ENCODE measurements around the gene SLC34A2. TPM values are rescaled to one million over a fixed set of nuclear protein-coding genes. Genes with fewer than 3 reads are reported as not detected.

The SLC34A2 gene
- total RNA-seq, 1 donor, result not detected

DNA sequence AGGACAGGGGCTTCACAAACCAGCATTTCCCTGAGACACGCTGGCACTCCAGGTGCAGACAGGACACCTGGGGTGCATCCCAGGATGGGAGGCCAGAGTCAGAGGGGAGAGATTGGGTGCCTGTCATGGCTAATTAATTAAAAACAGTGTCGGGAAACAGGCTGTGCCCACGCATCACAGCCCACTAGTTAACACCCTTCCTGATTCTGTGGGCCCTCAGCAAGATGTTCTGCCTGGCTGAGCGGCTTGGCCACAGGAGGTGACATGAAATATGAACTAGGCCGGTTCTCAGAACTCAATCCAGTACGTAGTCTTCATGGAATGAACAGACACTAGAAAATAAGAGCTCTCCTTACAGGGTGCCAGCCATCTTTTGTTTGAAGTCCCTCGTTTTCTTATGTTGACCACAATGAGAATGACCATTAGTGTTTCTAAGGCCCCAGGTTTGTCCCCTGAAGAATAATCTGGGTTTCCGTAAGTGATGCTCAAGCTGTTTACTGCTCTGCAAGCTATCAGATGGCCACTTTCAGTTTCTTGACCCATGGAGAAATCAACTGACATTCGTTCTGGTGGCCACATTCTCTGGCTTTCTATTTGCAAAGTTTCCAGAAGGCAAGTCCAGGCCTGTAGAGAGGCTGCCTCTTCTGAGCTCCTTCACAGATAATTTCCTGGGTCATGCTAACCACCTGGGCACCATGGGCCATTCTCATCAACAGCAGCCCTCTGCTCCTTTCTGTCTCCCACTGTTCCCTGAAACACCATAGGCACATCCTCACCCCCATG lies 72.3 kb downstream of the SLC34A2 start:
- Histone ChIP-seq H3K36me3 (ENCODE audit: insufficient read depth, low read length) (no peaks in the 10 kb centered on the region), H3K27me3 (ENCODE audit: insufficient read depth, low read length) (no peaks in the 10 kb centered on the region), H3K4me3 (ENCODE audit: insufficient read depth, low read length) (no peak overlapping the region), H4K20me1 (ENCODE audit: insufficient read depth, low read length) (no peaks in the 10 kb centered on the region), H2AFZ (ENCODE audit: low read length) (no peak overlapping the region), H3K27ac (ENCODE audit: low read depth, low read length) (no peak overlapping the region), H3K79me2 (ENCODE audit: insufficient read depth, low read length) (no peaks in the 10 kb centered on the region), H3K4me2 (ENCODE audit: insufficient read depth, low read length) (no peak overlapping the region), H3K4me1 (ENCODE audit: insufficient read depth, low read length) (no peaks in the 10 kb centered on the region), H3K9me3 (ENCODE audit: low read depth, low read length) (no peaks in the 10 kb centered on the region)
- TF ChIP-seq, protein P1, sequence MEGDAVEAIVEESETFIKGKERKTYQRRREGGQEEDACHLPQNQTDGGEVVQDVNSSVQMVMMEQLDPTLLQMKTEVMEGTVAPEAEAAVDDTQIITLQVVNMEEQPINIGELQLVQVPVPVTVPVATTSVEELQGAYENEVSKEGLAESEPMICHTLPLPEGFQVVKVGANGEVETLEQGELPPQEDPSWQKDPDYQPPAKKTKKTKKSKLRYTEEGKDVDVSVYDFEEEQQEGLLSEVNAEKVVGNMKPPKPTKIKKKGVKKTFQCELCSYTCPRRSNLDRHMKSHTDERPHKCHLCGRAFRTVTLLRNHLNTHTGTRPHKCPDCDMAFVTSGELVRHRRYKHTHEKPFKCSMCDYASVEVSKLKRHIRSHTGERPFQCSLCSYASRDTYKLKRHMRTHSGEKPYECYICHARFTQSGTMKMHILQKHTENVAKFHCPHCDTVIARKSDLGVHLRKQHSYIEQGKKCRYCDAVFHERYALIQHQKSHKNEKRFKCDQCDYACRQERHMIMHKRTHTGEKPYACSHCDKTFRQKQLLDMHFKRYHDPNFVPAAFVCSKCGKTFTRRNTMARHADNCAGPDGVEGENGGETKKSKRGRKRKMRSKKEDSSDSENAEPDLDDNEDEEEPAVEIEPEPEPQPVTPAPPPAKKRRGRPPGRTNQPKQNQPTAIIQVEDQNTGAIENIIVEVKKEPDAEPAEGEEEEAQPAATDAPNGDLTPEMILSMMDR (IDR thresholded peaks at IDR 0.05; ENCODE audit: extremely low read depth, low read depth, low read length), result no peak
- no peak for DNase-seq (ENCODE audit: insufficient read length, low spot score, missing footprints)

Small RNA genes lying within 50 kb of the gene (small RNA-seq; reads per million reads assigned to genes)
- not detected for gene AC092436.3
- not detected for gene MTND4LP22
- gene RPS29P11, result not detected

Other genes with a start within 250 kb of the SLC34A2 start
- gene SEL1L3, start 207.1 kb downstream of the SLC34A2 start, total RNA-seq, result 66.6 and 83.6 TPM in 2 replicates

Data from osteoblast (primary cell).